ENCODE results near the gene DIRAS1.

The DIRAS1 gene, protein sequence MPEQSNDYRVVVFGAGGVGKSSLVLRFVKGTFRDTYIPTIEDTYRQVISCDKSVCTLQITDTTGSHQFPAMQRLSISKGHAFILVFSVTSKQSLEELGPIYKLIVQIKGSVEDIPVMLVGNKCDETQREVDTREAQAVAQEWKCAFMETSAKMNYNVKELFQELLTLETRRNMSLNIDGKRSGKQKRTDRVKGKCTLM

DNA sequence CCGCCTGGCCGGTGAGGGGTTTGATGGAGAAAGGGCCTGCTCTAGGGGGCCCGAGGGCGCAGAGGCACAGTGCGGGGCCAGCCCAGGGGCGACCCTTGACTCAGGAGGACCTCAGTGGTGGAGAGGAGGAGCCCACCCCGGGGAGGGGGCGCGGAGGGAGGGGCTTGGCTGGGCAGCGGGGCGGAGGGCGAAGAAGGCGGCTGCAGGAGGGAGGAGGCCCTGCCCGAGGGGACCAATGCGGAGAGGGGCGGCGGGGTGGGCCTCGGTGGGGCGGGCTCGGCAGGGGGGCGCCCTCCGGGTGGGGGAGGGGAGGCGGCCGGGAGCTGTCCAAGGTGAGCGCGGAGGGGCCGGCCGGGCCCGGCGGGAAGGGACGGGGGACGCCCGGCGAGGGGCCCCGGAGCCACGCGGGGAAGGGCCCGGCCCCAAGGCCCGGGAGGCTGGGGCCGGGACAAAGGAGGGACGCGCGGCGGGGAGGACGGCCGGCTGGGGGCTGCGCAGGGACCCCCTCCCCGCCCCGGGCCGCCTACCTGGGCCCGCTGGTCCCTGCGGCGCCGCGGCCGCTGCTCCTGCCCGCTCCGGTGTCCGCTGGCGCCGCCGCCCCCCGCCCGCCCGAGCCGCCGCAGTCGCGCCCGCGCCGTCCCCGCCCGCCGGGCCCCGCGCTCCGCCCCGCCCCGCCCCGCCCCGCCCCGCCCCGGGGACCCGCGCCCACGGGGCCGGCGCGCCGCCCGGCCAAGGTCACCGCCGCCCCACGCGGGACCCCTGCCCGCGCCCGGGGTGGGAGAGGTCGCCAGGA, at the start of gene DIRAS1:
DIRAS1 (minus strand) TSS at position 596 of the 793 bp plus-strand sequence. CDS start 3,566 bp downstream, outside the sequence.
- no peak for DNase-seq

DNA sequence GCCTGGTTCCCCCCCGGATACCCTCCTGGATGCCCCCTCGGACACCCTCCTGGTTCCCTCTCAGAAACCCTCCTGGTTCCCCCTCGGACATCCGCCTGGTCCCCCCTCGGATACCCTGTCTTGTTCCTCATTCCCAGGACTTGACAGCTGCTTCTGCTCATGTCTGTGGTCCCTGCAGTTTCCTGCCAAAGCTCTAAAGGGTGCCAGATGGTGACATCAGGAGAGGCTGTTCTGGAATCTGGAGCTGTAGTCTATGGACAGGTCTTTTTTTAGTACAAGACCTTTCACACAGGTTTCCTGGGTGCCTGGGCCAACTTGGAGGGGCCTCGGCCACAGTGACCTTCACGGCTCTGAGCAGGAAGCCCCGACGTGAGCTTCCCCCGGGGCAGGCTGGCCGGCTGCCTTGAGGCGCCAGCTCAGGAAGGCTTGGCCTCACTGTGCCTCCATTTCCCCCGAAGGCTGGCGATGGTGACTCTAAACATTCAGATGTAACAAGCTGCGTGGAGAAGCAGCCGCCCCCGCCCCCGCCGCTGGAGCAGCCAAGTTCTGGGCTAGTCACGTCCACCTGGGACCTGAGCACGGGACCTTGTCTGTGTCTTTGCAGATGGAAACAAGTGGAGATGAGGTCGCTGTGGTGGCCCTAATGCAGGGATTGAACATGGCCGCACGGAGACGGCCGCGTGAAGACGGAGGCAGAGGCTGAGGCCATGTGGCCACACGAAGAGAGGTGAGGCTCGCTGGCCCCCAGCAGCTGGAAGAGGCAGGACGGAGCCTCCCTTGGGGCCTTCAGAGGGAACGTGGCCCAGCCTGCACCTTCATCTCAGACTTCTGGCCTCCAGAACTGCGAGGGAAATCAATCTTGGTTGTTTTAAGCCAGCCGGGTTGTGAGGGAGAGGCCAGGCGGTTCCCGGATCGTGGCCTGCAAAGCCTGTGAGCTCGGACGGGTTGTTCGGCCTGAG, 49.2 kb upstream of the DIRAS1 start:
- DNase-seq, result no peak

DNA sequence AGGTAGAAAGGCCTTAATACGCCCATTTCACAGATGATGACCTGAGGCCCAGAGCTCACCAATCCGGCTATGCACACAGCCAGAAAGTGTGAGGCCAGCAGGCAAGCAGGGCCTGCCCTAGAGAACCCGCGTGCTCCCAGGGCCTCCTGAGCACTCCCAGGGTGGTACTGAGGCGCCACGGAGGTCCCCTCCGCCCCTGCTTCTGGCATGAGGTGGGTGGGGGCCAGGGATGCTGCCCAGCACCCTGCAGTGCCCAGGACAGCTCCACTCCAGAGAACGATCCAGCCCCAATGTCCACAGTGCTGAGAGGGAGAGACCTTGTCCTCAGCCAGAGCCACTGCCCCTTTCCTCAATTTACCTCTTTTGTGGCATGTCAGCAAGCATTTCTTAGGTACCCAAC, 48.0 kb upstream of the DIRAS1 start:
- no peak for DNase-seq

DNA sequence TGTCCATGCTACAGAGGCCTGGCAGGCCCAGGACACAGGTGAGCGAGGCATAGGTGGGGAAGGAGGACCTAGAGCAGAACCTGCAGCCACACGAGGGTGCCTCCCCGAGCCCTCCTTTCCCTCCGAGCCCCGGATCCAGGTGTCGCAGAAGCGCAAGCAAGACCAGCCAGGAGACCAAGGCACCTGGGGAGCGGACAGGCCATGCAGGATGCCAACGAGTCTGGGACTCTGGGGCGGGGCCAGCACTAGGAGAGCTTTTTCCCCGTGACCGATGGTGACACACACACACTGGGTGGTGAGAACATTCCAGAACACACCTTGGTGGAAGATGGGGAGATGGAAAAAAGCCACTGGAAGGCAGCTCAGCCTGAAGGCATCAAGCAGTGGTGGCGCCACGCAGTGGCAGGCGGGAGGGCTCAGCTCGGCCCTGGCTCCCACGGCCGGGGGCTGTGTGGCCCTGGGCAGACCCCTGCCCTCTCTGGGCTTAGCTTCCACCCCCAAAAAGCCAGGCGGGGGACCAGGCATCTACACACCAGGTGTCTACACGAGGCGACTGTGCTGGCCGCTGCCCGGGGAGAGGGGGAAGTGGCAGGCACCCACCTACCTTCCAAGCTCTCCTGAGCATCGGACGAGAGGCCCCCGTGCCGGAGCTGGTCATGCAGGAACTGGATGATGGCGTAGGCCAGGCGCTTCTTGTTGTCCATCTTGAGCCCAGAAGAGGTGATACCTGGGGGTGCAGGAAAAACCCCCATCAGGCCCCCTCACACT, 47.4 kb upstream of the DIRAS1 start:
- no peak for DNase-seq

DNA sequence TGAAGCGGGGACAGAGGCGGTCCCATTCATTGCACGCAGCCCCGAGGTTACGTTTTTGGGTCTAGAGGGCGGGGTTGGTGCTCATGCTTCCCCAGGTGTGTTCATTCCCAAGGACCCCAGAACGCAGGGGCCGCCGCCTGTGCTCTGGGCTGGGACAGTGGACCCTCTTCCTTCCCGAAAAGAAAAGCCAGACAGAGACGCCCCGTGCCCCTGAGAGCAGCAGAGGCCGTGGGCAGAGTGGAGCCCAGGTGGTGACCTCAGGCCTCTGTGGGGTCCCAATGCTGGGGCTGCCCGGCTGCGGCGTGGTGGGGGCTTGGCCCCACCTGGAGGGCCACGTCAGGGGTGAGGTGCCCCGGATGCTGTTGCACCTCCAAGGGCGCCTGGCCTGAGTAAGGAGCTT, 46.5 kb upstream of the DIRAS1 start:
- no peak for DNase-seq

DNA sequence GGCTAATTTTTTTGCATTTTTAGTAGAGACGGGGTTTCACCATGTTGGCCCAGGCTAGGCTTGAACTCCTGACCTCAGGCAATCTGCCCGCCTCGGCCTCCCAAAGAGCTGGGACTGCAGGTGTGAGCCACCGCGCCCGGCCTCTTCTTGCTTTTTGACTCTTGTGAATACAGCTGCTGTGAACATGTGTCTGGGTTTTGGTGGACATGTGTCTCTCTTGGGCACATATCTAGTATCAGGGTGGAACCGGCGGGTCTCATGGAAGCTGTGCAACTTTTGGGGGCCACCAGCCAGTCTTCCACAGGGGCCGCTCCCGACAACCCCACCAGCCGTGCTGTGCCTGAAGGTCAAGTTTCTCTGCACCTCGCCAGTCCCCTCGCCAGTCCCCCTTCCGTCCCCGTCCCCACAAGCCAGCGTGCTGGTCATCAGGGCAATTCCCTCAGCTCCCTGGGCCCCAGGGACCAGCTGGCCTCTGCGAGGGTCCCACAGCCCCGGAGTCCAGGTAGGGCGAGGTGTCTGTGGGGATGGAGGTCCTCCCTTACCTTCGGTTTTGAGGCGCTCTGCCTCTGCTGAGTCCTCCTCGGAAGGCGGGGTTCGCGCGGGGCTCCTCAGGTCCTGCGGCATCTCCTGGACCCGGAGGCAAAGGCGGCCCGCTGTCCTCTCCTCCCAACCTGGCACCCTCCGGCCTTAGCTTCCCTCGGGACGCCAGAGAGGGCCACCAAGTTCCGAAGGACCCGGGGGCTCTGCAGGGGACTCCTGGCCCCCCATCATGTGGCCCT, 45.6 kb upstream of the DIRAS1 start:
- DNase-seq, result no peak

DNA sequence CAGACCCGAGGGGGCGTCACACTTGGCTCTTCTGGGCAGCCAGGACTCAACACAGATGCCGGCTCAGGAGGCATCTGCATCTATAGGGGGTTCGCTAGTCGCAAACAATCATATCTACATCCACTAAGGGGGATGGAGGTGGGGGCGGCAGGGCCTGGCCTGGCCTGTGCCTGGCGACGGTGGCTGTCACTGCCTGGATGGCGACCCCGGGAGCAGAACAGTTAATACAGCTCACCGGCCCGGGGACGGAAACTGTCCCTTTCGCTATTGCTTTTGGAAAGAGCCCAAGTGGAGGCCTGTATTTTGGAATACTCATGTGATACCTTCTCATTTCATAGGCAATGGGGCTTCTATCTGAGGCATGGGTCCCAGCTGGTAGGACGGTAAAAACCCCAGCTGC, 44.2 kb upstream of the DIRAS1 start:
- no peak for DNase-seq

DNA sequence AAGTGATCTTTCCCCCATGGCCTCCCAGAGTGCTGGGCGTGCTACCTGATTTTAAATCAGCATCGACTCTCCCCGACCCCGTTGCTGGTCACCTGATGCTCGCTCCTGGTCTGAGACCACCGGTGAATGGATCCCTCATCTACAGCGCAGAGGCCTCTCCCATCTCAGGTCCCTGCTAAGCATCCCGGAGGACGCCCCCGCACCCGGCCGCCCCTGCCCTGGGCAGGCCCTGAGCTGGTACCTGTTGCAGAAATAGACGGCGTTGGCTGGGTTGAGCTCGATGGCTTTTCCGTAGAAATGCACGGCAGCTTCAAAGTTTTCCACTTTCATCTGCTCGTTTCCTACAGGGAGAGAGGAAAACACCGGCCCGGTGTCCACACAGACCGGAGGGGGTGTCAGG, 43.8 kb upstream of the DIRAS1 start:
- DNase-seq, result no peak

DNA sequence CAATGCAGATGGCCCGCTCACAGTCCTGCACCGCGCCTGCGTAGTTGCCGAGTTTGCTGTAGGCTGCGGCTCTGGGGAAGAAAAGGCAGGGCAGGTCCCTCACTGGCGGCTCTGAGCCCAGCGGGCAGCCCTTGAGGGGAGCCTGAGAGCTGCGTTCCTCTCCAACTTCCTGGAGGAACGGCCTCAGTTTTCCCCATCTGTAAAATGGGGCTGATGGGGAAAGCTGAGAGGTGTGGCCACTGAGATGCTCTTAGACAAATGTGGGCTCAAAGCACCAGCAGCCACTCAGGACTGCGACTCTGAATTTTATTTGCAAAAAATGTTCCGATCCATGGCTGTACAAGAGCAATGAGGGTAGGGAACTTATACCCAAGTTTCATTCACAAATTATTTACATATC, 42.5 kb upstream of the DIRAS1 start:
- DNase-seq, result no peak

DNA sequence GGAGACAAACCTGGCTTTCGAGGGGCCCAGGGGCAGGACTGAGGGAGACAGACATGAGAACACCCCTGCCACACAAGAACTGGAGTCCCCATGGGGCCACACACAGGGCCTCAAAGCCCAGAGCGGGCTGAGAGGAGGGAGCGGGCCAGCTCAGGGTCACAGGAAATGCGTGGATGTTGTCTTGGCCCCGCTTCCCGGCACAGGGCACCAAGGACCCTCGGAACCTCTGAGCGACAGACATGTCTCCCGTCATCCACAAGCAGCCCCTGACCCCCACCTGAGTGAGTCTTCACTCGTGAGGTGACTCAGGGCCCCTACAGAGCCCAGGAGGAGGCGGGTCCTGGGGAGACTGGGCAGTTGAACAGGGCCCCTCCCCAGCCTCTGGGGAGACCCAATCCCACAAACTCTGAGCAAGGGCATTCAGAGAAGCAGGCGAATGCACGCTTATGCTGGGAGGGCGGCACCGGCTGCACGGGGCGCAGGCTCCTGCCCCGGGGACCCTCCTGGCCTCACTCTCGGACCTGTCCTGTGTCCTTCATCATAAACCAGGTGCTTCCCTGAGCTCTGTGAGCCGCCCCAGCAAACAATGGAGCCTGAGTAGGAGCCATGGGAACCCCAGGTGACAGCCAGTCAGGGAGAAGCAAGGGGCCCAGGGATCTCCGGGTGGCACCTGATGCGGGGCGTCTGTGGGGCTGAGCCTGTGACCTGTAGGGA, 41.8 kb upstream of the DIRAS1 start:
- no peak for DNase-seq

DNA sequence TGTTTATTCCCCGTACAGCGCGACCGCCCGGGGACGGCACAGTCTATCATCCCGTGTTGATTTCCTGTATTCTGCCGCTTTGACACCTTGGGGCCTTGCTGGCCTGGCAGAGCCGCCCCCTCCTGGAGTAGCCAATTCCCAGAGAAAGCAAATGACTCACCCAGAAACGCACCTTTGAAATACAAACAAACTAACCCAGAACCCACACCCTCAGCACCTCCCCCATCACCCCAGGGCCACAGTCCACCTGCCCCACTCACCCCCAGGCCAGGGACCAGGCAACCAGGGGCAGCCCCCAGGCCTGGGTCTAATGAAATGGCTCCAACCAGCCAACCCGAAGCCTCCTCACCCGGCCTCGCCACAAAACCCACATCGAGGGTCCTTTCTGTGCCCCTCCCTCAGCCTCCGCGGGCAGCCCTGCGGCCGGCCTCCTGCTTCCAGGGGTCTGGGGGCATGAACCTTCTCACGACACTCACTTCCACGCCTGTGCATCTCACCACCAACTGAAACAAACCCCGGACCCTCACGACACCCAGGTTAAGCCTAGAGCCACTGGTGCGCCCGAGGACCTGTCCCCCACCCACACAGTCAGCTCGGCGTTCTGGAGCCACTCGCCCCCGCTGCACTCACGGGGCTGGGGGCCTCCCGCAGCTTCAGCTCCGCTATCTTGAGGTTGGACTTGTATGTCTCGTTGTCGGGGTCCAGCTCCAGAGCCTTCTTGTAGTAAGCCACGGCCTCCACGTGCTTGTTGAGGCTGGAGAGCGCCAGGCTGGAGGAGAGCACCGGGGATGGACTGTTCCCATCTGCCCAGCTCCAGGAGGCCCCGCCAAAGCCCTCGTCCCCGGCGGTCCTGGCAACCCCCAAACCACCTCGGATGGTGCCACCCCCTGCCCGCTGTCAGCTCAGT, 41.0 kb upstream of the DIRAS1 start:
- DNase-seq, result no peak

DNA sequence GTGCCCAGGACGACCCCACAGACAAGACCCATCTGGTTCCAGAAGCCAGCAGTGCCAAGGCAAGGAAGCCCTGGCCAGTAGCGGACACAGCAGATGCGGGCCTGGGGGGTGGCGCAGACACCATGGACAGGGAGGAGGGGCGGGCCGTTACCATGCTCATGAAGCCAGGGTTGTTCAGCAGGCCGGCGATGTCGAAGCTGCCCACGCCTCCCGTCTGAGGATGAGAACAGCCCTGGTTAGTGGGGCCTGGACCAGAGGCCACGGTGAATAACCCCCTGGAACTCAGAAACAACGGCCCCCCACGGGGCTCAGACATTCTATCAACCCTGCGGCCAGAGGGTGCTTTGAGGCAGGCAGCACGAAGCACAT, 40.1 kb upstream of the DIRAS1 start:
- DNase-seq, result no peak

DNA sequence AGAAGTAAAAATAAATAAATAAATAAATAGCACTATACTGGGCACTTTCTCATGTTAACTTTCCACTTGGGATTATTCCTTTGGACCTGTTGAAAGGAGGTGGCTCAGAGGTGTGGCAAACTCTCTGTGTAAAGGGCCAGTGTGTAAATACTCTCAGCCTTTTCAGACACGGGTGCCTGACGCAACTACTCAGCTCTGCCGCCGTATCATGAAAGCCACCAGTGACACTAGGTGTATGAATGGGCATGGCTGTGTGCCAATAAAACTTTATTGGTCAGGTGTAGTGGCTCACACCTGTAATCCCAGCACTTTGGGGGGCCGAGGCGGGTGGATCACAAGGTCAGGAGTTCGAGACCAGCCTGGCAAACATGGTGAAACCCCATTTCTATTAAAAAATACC, 38.8 kb upstream of the DIRAS1 start:
- DNase-seq, result no peak

DNA sequence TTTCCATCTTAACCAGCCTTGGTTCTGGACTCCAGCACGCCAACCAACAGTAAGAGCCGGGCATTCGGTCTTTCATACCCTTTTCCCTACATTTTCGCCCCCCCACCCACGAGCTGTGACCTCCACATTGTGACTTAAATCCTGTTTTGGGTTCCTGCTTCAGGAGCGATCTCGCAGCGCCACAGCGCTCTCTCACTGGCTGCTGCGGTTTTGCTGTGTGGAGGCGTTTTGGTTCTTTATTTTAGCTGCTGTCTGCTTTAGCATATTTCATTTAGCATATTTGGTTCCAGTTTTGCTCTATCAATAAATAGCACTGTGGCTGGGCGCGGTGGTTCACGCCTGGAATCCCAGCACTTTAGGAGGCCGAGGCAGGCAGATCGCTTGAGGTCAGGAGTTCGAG, 38.2 kb upstream of the DIRAS1 start:
- DNase-seq, result no peak

DNA sequence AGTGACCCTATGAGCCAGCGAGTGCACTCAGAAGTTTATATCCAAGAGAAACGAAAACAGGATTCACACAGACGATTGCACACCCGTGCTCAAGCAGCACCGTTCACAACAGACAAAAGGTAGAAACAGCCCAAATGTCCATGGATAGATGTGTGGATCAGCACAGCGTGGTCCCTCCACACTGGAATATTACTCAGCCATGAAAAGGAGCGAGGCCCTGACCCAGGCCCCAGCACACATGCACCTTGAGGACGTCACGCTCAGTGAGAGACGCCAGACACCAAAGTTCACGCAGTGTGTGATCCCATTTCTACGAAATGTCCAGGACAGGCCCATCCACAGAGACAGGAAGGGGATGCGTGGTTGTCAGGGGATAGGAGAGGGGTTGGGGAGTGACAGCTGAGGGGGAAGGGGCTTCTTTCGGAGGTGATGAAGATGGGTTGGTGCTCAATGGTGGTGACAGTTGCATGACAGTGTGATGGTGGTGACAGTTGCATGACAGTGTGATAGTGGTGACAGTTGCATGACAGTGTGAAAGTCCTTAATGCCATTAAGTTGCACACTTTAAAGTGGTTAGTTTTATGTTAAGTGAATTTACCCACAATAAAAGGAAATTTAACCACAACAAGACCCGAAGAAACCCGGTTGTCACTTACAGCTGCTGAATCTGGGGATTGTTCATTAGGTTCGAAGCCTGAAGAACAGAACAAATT, 37.6 kb upstream of the DIRAS1 start:
- no peak for DNase-seq

DNA sequence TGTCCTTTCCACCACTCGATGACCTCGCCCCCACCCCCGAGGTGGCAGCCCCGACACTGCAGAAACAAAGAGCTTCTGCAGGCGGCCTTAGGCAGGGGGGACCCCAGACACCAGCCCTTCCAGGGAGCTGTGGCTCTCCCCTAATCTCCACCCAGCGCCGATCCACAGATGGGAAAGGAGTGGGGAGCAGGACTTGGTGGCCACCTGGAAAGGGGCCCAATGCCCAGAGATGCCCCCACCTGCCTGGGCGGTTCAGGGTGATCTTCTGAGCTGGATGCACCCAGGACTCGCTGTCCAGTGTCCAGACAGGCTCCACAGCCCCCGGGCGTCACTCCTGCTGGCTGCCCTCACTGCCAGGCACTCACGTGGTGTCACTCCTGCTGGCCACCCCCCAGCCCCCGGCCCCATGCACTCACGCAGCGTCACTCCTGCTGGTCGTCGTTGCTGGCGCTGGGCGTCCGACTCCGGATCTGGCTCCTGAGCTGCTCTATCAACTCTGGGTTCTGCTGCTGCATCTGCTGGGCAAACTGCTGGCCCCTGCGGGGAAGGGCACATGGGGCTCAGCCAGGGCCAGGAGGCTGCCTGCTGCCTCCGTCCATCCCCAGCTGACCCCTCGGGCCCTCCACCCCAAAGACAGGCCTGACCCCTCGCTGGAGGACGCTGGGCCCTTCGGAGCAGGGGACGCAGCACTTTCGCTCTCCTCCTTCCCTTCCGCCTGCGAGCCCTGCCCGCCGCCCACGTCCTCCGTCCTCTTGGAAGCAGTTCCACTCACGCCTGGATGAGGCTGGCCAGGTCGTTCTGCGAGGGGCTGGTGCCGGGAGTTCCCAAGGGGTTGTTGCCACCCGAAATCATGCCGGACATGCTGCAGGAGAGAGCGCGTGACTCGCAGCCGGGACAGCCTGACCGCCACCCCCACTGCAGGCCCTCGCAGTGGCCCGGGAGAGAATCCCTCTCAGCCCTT, 36.0 kb upstream of the DIRAS1 start:
- DNase-seq, result no peak

DNA sequence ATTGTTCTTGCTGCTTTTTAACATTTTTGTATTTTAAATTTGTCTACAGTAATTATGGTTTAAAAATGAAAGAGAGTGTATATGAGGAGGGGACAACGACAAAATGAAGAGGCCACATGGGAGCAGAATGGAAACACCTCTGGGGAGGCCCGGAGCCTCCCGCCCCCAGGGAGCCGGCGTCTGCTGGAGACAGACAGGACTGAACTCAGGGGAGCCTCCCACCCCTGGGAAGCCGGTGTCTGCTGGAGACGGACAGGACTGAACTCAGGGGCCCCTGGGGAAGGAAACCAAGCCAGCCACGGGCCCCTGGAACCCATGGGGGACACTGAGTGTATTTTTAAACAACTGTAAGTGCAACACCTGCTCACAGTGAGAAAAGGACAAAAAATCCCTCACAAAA, 35.3 kb upstream of the DIRAS1 start:
- DNase-seq, result no peak

DNA sequence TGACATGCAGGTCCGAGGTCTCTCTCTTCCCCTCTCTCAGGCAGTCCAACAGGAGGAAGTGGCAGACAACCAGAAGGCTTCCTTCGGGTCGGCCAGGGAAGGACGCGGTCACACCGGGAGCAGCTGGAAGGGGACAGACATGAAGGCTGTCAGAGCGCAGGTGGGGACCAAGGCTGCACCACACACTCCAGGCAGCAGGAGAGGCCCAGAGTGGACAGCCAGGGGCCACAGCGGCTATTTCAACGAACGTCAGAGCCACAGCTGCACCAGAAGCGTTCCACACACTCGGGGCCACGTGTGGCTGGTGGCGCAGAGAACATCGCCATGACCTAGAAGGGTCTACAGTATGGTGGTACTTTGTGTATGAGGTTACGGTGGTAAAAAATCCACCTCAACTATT, 34.6 kb upstream of the DIRAS1 start:
- no peak for DNase-seq

DNA sequence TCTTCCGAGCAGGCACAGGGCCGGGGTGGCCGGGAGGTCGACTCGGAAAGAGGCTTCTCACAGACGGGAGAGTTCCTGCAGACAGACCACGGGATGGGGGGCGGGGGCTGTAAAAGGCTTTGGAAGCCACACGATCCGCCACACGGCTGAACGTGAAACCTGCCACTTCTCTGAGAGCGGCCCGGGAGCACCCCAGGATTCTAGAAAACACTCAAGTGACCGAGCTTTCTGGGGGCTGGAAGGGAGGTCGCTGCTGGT, 34.2 kb upstream of the DIRAS1 start:
- no peak for DNase-seq

Data from activated T-cell treated with anti-CD3 and anti-CD28 coated beads, Interleukin-2, amount 50 U/mL, for 1 hour (primary cell).